ENCODE measurements around the gene TTYH3.

DNA sequence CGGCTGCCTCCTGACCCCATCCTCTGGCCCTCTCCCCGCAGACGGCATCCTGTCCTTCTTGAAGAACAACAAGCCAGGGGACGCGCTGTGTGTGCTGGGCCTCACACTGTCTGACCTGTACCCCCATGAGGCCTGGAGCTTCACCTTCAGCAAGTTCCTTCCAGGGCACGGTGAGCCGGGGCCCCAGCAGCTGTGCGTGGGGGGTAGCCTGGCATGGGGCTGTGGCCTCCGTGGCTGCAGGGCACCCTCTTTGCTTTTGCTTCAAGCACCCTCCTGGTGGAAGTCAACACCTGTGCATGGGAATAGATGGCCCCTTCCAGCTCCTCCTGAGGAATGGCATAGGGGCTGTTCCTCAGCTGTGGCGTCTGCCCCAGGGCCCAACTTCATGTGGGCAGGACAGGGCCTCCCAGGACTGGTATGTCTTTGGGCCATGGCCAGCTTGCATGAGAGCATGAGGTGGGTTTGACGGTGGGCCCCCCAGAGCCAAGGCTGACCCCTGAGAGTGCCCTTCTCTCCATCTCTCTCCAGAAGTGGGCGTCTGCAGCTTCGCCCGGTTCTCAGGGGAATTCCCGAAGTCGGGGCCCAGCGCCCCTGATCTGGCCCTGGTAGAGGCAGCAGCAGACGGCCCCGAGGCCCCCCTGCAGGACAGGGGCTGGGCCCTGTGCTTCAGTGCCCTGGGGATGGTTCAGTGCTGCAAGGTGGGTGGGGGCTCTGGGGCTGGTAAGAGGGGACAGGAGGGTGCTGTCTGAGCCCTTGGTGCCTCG is 76.9 kb downstream of the TTYH3 start:
- no peak for TF ChIP-seq POLR2A (IDR thresholded peaks at IDR 0.05; ENCODE audit: low read length)
- no peak for TF ChIP-seq GATA1 (IDR thresholded peaks at IDR 0.05; ENCODE audit: low read depth, low read length)

Measured in erythroblast (primary cell).